ENCODE measurements around the gene IL4.

- TF ChIP-seq CTCF (IDR thresholded peaks at IDR 0.05) (no peak), EZH2 (IDR thresholded peaks at IDR 0.05) (no peak), EZH2phosphoT487 (IDR thresholded peaks at IDR 0.05) (no peak)
Observed at GRCh38 chr5:132657676-132658380, 16.0 kb upstream of the IL4 start, which contains the start of gene IL13.
